DOHH2 (cell line): ENCODE data around the gene TCP11L1.

ENCODE experiments used
- H3F3A ChIP-seq: fragments of 200-600 bp; sonication (generic), shearing (Covaris generic); 2 replicates; pipeline ENCODE4 v1.6.0; 2016; ENCODE audit warnings: antibody characterized with exemption, mild to moderate bottlenecking; ENCODE audit not compliant: control insufficient read depth, insufficient read depth
- H3K27ac ChIP-seq: fragments of 200-600 bp; sonication (generic); 2 replicates; pipeline ENCODE4 v1.5.1; 2014; ENCODE audit warnings: low read depth, mild to moderate bottlenecking, low read length, moderate library complexity
- H3K27me3 ChIP-seq: fragments of 200-600 bp; sonication (generic); 2 replicates; pipeline ENCODE4 v1.6.1; 2014; ENCODE audit warnings: mild to moderate bottlenecking, low read length, mixed read lengths; ENCODE audit not compliant: control insufficient read depth
- H3K36me3 ChIP-seq: fragments of 200-600 bp; sonication (generic); 2 replicates; pipeline ENCODE4 v1.6.1; 2014; ENCODE audit warnings: mild to moderate bottlenecking, low read length, moderate library complexity, mixed read lengths; ENCODE audit not compliant: control insufficient read depth
- H3K4me1 ChIP-seq: fragments of 200-600 bp; sonication (generic); 2 replicates; pipeline ENCODE4 v1.6.1; 2014; ENCODE audit warnings: mild to moderate bottlenecking, low read length, mixed read lengths; ENCODE audit not compliant: control insufficient read depth
- H3K4me2 ChIP-seq: fragments of 200-600 bp; sonication (generic); 2 replicates; pipeline ENCODE4 v1.6.0; 2014; ENCODE audit warnings: mild to moderate bottlenecking, low read length, moderate library complexity
- H3K4me3 ChIP-seq: fragments of 200-600 bp; sonication (generic); 2 replicates; pipeline ENCODE4 v1.5.1; 2014; ENCODE audit warnings: mild to moderate bottlenecking, low read length, mixed read lengths
- H3K79me2 ChIP-seq: fragments of 200-600 bp; sonication (generic); 2 replicates; pipeline ENCODE4 v1.6.1; 2014; ENCODE audit warnings: mild to moderate bottlenecking, low read length, mixed read lengths; ENCODE audit not compliant: control insufficient read depth
- H3K9me2 ChIP-seq: fragments of 200-600 bp; sonication (generic); replicated peaks from 2 replicates; pipeline ENCODE4 v1.6.1; 2014; ENCODE audit warnings: mild to moderate bottlenecking, low read length, mixed read lengths; ENCODE audit not compliant: control insufficient read depth
- H3K9me3 ChIP-seq: fragments of 200-600 bp; sonication (generic); 2 replicates; pipeline ENCODE4 v1.6.1; 2014; ENCODE audit warnings: antibody characterized with exemption, low read length, mixed read lengths; ENCODE audit not compliant: control insufficient read depth, insufficient read depth
- H4K20me1 ChIP-seq: fragments of 200-600 bp; sonication (generic); 2 replicates; pipeline ENCODE4 v1.6.0; 2014; ENCODE audit warnings: low read depth, mild to moderate bottlenecking, antibody characterized with exemption, low read length, moderate library complexity; ENCODE audit not compliant: control insufficient read depth, insufficient read depth
- EZH2phosphoT487 ChIP-seq: fragments of 200-600 bp; sonication (generic); IDR thresholded peaks from 2 replicates; pipeline ENCODE4 v1.6.1; 2017; ENCODE audit warnings: borderline replicate concordance, mild to moderate bottlenecking, antibody characterized with exemption, low read length, moderate library complexity, mixed read lengths
- TF ChIP-seq, protein P1 (sequence below): fragments of 200-600 bp; sonication (generic); IDR thresholded peaks from one replicate; pipeline ENCODE4 v1.5.1; 2014; ENCODE audit warnings: antibody characterized with exemption, mild to moderate bottlenecking, low read depth, low read length; ENCODE audit not compliant: poor library complexity, severe bottlenecking

The TCP11L1 gene

DNA sequence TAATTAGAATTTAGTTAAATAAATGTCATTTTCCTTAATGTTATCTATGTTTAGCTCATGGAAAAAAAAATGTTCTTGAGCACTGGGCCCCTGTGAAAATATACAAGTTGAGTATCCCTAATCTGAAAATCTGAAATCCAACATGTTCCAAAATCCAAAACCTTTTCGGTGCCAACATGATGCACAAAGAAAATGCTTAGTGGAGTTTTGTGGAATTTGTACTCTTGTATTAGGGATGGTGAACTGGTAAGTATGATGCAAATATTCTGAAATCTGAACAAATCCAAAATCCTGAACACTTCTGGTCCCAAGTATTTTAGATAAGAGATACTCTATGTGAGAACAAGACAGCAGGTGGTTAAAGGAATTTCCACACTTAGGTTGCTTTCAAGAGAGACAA, 44.5 kb downstream of the TCP11L1 start:
- Histone ChIP-seq H3K36me3 (peaks cover 48% of the 10 kb centered on the region), H3K9me2 (no peaks in the 10 kb centered on the region), H3K4me1 (no peaks in the 10 kb centered on the region), H3K27me3 (no peaks in the 10 kb centered on the region), H3K79me2 (no peaks in the 10 kb centered on the region), H3K27ac (no peak overlapping the region), H4K20me1 (no peaks in the 10 kb centered on the region), H3K4me3 (no peak overlapping the region), H3K9me3 (no peaks in the 10 kb centered on the region), H3K4me2 (no peak overlapping the region), H3F3A (no peaks in the 10 kb centered on the region)
- no peak for TF ChIP-seq EZH2phosphoT487
- TF ChIP-seq, protein P1, sequence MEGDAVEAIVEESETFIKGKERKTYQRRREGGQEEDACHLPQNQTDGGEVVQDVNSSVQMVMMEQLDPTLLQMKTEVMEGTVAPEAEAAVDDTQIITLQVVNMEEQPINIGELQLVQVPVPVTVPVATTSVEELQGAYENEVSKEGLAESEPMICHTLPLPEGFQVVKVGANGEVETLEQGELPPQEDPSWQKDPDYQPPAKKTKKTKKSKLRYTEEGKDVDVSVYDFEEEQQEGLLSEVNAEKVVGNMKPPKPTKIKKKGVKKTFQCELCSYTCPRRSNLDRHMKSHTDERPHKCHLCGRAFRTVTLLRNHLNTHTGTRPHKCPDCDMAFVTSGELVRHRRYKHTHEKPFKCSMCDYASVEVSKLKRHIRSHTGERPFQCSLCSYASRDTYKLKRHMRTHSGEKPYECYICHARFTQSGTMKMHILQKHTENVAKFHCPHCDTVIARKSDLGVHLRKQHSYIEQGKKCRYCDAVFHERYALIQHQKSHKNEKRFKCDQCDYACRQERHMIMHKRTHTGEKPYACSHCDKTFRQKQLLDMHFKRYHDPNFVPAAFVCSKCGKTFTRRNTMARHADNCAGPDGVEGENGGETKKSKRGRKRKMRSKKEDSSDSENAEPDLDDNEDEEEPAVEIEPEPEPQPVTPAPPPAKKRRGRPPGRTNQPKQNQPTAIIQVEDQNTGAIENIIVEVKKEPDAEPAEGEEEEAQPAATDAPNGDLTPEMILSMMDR = no peak

DNA sequence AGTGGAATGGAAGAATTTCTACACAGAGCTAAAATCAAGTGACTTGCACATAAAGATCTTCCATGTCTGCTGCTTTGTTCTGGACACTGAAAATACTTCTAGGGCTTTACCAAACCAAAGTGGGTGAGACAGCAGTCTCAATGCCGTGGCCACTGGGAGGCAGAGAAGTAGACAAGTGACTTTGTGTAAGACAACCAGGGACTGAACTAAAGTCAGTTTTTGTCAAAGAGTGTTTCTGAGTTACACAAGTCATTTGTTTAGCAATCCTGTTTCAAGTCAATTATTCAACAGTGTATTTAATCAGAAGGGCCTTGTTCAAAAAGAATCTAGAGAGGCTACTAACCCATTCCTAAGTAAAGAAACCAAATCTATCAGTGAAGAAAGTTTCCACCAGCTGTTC, 46.6 kb downstream of the TCP11L1 start:
- Histone ChIP-seq H3K4me2 (no peak overlapping the region), H3K79me2 (no peaks in the 10 kb centered on the region), H3K4me1 (no peaks in the 10 kb centered on the region), H3K36me3 (peaks cover 53% of the 10 kb centered on the region), H3K9me2 (no peaks in the 10 kb centered on the region), H3K4me3 (no peak overlapping the region), H3K27me3 (no peaks in the 10 kb centered on the region), H3K27ac (no peak overlapping the region), H3K9me3 (no peaks in the 10 kb centered on the region), H4K20me1 (no peaks in the 10 kb centered on the region), H3F3A (no peaks in the 10 kb centered on the region)
- no peak for TF ChIP-seq EZH2phosphoT487
- TF ChIP-seq, protein P1 = no peak

DNA sequence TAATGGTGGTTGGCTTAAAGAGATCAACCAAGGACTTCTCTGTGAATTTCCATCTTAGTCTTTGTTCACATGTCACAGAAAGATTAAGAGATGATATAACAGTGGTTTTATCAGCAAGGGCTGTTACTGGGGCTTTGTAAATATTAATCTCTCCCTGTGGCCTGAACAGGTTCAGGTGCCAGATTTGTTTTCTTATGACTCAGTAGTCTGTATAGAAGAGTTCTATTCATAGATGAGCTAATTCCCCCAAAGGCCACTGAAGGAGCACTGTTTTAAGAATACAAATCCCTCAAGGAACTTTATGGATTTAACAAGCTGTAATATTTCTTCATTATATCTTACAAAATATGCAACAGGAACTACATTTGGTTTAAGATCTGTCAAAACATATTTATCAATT, 50.4 kb downstream of the TCP11L1 start:
- Histone ChIP-seq H3K27me3 (no peaks in the 10 kb centered on the region), H3F3A (no peaks in the 10 kb centered on the region), H3K4me3 (no peak overlapping the region), H3K4me1 (no peaks in the 10 kb centered on the region), H3K9me2 (no peaks in the 10 kb centered on the region), H3K4me2 (no peak overlapping the region), H3K9me3 (no peaks in the 10 kb centered on the region), H3K79me2 (no peaks in the 10 kb centered on the region), H3K27ac (no peak overlapping the region), H4K20me1 (no peaks in the 10 kb centered on the region), H3K36me3 (peaks cover 28% of the 10 kb centered on the region)
- TF ChIP-seq, protein P1 = no peak
- TF ChIP-seq EZH2phosphoT487 = no peak

DNA sequence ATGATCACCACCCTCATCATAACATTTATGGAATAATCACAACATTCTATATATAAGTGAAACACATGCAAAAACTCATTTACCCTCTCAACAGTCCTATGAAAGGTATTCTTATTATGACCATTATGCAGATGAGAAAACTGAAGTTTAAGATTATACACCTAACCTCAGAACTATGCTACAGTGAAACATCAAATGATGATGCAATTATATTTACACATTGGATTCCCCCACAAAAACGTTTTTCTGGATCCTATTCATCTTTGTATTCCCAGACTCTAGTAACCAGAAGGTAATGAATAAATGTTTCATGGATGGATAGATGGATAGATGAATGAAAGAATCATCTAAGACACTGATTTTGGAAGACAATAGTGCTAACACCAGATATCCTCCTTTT, 54.8 kb downstream of the TCP11L1 start:
- H3K9me2 ChIP-seq = no peaks in the 10 kb centered on the region
- no peaks in the 10 kb centered on the region for H4K20me1 ChIP-seq
- H3K4me1 ChIP-seq = no peaks in the 10 kb centered on the region
- no peaks in the 10 kb centered on the region for H3F3A ChIP-seq
- no peak for TF ChIP-seq EZH2phosphoT487
- TF ChIP-seq, protein P1 = no peak
- H3K27ac ChIP-seq = no peak overlapping the region
- H3K4me2 ChIP-seq = no peak overlapping the region
- no peaks in the 10 kb centered on the region for H3K9me3 ChIP-seq
- H3K4me3 ChIP-seq = no peak overlapping the region
- no peaks in the 10 kb centered on the region for H3K27me3 ChIP-seq
- H3K79me2 ChIP-seq = no peaks in the 10 kb centered on the region
- peaks cover 36% of the 10 kb centered on the region for H3K36me3 ChIP-seq
